K562 (cell line): ENCODE data around the gene DOK3. TPM values are rescaled to one million over a fixed set of nuclear protein-coding genes. Genes with fewer than 3 reads are reported as not detected.

Experiments
- ARID1B ChIP-seq: fragments of 450-650 bp; IDR thresholded peaks from 2 replicates; pipeline ENCODE4 v1.6.1; 2016; ENCODE audit warnings: antibody characterized with exemption, mild to moderate bottlenecking, inconsistent platforms
- BCOR ChIP-seq: fragments of 450-650 bp; IDR thresholded peaks from 2 replicates; pipeline ENCODE4 v1.6.1; 2016
- CBFA2T2 ChIP-seq: fragments of 450-650 bp; conservative IDR thresholded peaks from 2 replicates; pipeline ENCODE4 v1.6.1; 2017; ENCODE audit warnings: mild to moderate bottlenecking
- CBFA2T3 ChIP-seq: fragments of 450-650 bp; IDR thresholded peaks from 2 replicates; pipeline ENCODE4 v1.6.1; 2017
- ELF4 ChIP-seq: fragments of 450-650 bp; formaldehyde crosslinking; IDR thresholded peaks from 2 replicates; pipeline ENCODE4 v1.4.0; 2022; ENCODE audit warnings: missing genetic modification characterization
- ESRRA ChIP-seq: fragments of 450-650 bp; IDR thresholded peaks from 2 replicates; pipeline ENCODE4 v1.6.1; 2014; ENCODE audit warnings: low read depth, mild to moderate bottlenecking, moderate library complexity, borderline replicate concordance
- HOXB6 ChIP-seq: fragments of 250-450 bp; sonication (Bioruptor Pico); IDR thresholded peaks from 2 replicates; pipeline ENCODE4 v1.5.1; 2022; ENCODE audit warnings: mild to moderate bottlenecking, borderline replicate concordance
- ILK ChIP-seq: fragments of 450-650 bp; IDR thresholded peaks from 2 replicates; pipeline ENCODE4 v1.6.1; 2016; ENCODE audit warnings: missing genetic modification characterization, low read depth, mild to moderate bottlenecking, missing compliant biosample characterization, moderate library complexity, borderline replicate concordance
- KLF1 ChIP-seq: fragments of 450-650 bp; IDR thresholded peaks from 2 replicates; pipeline ENCODE4 v1.6.1; 2016; ENCODE audit warnings: missing genetic modification characterization, missing compliant biosample characterization
- MCM2 ChIP-seq: fragments of 450-650 bp; IDR thresholded peaks from 2 replicates; pipeline ENCODE4 v1.6.1; 2017; ENCODE audit warnings: low read depth, mild to moderate bottlenecking
- MECOM ChIP-seq: fragments of 250-450 bp; sonication (Bioruptor Pico); IDR thresholded peaks from 2 replicates; pipeline ENCODE4 v1.8.0; 2022; ENCODE audit warnings: inconsistent platforms
- NCOR1 ChIP-seq: fragments of 450-650 bp; IDR thresholded peaks from 2 replicates; pipeline ENCODE4 v1.6.1; 2016; ENCODE audit warnings: mild to moderate bottlenecking, moderate library complexity
- PKNOX1 ChIP-seq: fragments of 450-650 bp; IDR thresholded peaks from 2 replicates; pipeline ENCODE4 v1.6.1; 2016
- RCOR1 ChIP-seq, 2 experiments: IDR thresholded peaks; 2 replicates each; pipeline ENCODE4 v1.6.1; 2012; ENCODE audit warnings: low read depth in 2 of 2, low read length in 2 of 2, borderline replicate concordance in 1 of 2, improper control_type of control experiment in 1 of 2
- SOX6 ChIP-seq: fragments of 450-650 bp; IDR thresholded peaks from 2 replicates; pipeline ENCODE4 v1.6.1; 2014; ENCODE audit warnings: mild to moderate bottlenecking
- TAL1 ChIP-seq: fragments of 450-650 bp; IDR thresholded peaks from 2 replicates; pipeline ENCODE4 v1.6.1; 2016; ENCODE audit warnings: mild to moderate bottlenecking
- TBP ChIP-seq: optimal IDR thresholded peaks from 2 replicates; pipeline ENCODE3; 2011; ENCODE audit warnings: low read depth, low read length, improper control_type of control experiment
- TEAD1 ChIP-seq, 2 experiments: fragments of 450-650 bp in 1 of 2; sonication (generic) in 1 of 2; formaldehyde crosslinking; IDR thresholded peaks; 2 replicates each; pipeline versions ENCODE4 v1.4.0 to v1.8.0; 2020 to 2022; ENCODE audit warnings: mild to moderate bottlenecking in 2 of 2, missing genetic modification reagents in 1 of 2
- TFAP4 ChIP-seq: sonication (generic); formaldehyde crosslinking; IDR thresholded peaks from 2 replicates; pipeline ENCODE4 v1.8.0; 2022; ENCODE audit warnings: missing genetic modification reagents, mild to moderate bottlenecking, moderate library complexity, borderline replicate concordance
- YBX1 ChIP-seq: fragments of 450-650 bp; IDR thresholded peaks from 2 replicates; pipeline ENCODE4 v1.7.1; 2016; ENCODE audit warnings: mild to moderate bottlenecking
- ZNF143 ChIP-seq: sonication (generic); formaldehyde crosslinking; IDR thresholded peaks from 2 replicates; pipeline ENCODE4 v1.9.0; 2022; ENCODE audit warnings: mild to moderate bottlenecking, missing genetic modification reagents
- ZNF217 ChIP-seq: sonication (generic); formaldehyde crosslinking; IDR thresholded peaks from 2 replicates; pipeline ENCODE4 v1.8.0; 2022; ENCODE audit warnings: mild to moderate bottlenecking, missing genetic modification reagents
- ZNF408 ChIP-seq: fragments of 250-450 bp; sonication (Bioruptor Pico); IDR thresholded peaks from 2 replicates; pipeline ENCODE4 v1.4.0; 2020; ENCODE audit warnings: low read depth, mild to moderate bottlenecking, moderate library complexity
- polyA plus RNA-seq, 8 experiments: library from polyadenylated mRNA; depleted of rRNA in 4 of 8; stranded (reverse) in 5 of 8; unstranded in 3 of 8; fragments of >200 nt; fragmentation: Nextera tagmentation in 2 of 8; fragmentation: Illumina TruSeq in 1 of 8; extraction: Ambion mirVana in 2 of 8; extraction: Trizol in 1 of 8; gene quantifications; 2 replicates each; pipeline versions ENCODE4 v1.2.1 to v1.2.3, GENCODE V29; 2011 to 2014; ENCODE audit warnings: inconsistent platforms in 1 of 8, missing spikeins in 1 of 8
- total RNA-seq, 7 experiments: library from RNA; depleted of rRNA in 6 of 7; stranded (reverse); fragments of >200 nt in 6 of 7; fragmentation: Illumina TruSeq in 2 of 7; extraction: Trizol in 2 of 7; gene quantifications; 2 replicates each; pipeline versions ENCODE4 v1.2.1 to v1.2.3, GENCODE V29; 2011 to 2021; ENCODE audit warnings: low replicate concordance in 1 of 7
- TF ChIP-seq, protein P1 (sequence below): sonication (generic); formaldehyde crosslinking; IDR thresholded peaks from 2 replicates; pipeline ENCODE4 v1.8.0; 2023; ENCODE audit warnings: mild to moderate bottlenecking, missing genetic modification reagents
- TF ChIP-seq, protein P2 (sequence below), 2 experiments: fragments of 450-650 bp; conservative IDR thresholded peaks; 2 replicates each; pipeline ENCODE4 v1.6.1; 2017; ENCODE audit warnings: mild to moderate bottlenecking in 2 of 2, moderate library complexity in 2 of 2

The DOK3 gene
- total and polyA plus RNA-seq, 9 of the 15 experiments (the other 6 are each of a cell fraction or from before 2014, with no cell fraction given), result 1.3 to 23.0 (median 8.0) TPM

DNA sequence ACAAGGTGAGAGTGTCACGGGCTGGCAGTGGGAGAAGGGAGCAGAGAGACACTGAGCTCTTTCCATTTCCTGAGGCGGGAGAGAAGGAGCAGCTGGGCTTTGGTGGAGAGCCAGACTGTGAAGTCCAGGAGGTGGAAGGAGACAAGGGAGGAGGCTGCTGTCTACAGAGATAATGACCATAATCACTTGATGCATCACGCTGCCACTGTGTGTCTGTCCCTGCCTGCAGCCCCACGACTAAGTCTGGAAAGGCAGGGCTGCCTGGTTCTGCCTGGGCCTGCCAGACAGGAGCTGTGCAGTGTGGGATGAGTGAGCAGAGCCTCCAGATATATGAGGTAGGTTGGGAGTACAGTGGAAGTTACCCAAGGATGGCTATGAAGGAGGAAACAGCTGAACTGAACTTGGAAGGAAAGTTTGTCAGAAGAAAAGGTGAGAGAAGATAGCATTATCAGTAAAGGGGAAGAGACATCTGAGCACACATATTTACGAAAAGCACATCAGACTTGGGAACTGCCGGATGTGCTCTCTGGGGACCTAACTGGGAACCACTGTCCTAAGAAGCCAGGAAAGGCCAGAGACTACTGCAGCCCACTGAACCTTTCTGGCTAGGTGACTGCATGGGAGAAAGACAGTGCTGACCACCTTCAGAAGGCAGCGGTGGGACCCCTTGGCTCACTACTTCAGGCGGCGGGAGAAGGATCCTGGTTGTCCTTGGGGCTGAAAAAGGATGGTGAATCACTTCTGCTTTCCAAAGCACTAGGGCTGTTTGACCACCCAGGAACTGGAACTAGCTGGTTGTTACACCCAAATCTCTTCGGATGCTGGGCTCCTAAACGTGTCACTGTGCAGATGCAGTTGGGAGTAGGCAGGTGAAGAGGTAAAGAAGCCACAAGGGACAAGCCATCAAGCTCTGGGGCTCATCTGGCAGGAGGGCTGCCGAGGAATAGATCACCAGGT, 19.9 kb upstream of the DOK3 start (continued):
- peak; percentile 22 for TF ChIP-seq TBP
- TF ChIP-seq ELF4, result no peak
- TF ChIP-seq YBX1, result no peak
- TF ChIP-seq, protein P1, sequence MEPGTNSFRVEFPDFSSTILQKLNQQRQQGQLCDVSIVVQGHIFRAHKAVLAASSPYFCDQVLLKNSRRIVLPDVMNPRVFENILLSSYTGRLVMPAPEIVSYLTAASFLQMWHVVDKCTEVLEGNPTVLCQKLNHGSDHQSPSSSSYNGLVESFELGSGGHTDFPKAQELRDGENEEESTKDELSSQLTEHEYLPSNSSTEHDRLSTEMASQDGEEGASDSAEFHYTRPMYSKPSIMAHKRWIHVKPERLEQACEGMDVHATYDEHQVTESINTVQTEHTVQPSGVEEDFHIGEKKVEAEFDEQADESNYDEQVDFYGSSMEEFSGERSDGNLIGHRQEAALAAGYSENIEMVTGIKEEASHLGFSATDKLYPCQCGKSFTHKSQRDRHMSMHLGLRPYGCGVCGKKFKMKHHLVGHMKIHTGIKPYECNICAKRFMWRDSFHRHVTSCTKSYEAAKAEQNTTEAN (CRISPR knock-in tag), result no peak
- no peak for TF ChIP-seq ILK (tag)
- TF ChIP-seq NCOR1, result peak; percentile 91
- peak; percentile 92 for TF ChIP-seq CBFA2T2
- TF ChIP-seq TEAD1 (CRISPR knock-in tag; IDR thresholded peaks at IDR 0.05), result 0 out of 4 replicates have a peak, but pooled peaks of 1 of the 2 experiments have one; percentile 38
- TF ChIP-seq TAL1, result peak; percentile 89
- TF ChIP-seq ZNF408 (CRISPR knock-in tag), result no peak
- no peak for TF ChIP-seq KLF1 (tag)
- no peak for TF ChIP-seq MCM2
- no peak for TF ChIP-seq ZNF217
- TF ChIP-seq PKNOX1, result 0 out of 2 replicates have a peak, but pooled peaks have one; percentile 5
- TF ChIP-seq RCOR1 (IDR thresholded peaks at IDR 0.05; ENCODE audit: borderline replicate concordance in 1 of 2, low read depth in 2 of 2, low read length in 2 of 2), result peak in 1 of 2 experiments; percentile 75; a peak in 1 of 4 replicates
- peak; percentile 86 for TF ChIP-seq MECOM (CRISPR knock-in tag)
- TF ChIP-seq ARID1B, result peak; percentile 93
- no peak for TF ChIP-seq ZNF143
- TF ChIP-seq, protein P2, sequence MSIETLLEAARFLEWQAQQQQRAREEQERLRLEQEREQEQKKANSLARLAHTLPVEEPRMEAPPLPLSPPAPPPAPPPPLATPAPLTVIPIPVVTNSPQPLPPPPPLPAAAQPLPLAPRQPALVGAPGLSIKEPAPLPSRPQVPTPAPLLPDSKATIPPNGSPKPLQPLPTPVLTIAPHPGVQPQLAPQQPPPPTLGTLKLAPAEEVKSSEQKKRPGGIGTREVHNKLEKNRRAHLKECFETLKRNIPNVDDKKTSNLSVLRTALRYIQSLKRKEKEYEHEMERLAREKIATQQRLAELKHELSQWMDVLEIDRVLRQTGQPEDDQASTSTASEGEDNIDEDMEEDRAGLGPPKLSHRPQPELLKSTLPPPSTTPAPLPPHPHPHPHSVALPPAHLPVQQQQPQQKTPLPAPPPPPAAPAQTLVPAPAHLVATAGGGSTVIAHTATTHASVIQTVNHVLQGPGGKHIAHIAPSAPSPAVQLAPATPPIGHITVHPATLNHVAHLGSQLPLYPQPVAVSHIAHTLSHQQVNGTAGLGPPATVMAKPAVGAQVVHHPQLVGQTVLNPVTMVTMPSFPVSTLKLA (conservative IDR thresholded peaks at IDR 0.05), result 0 out of 4 replicates have a peak, but pooled peaks of 1 of the 2 experiments have one; percentile 34
- TF ChIP-seq ESRRA, result no peak
- TF ChIP-seq CBFA2T3, result peak; percentile 96
- TF ChIP-seq TFAP4 (CRISPR knock-in tag), result peak; percentile 83
- peak; percentile 55; the same call in 1 of the 2 replicates for TF ChIP-seq BCOR
- TF ChIP-seq HOXB6 (CRISPR knock-in tag), result no peak
- peak; percentile 76 for TF ChIP-seq SOX6
